ENCODE data around the gene CHD8.

DNA sequence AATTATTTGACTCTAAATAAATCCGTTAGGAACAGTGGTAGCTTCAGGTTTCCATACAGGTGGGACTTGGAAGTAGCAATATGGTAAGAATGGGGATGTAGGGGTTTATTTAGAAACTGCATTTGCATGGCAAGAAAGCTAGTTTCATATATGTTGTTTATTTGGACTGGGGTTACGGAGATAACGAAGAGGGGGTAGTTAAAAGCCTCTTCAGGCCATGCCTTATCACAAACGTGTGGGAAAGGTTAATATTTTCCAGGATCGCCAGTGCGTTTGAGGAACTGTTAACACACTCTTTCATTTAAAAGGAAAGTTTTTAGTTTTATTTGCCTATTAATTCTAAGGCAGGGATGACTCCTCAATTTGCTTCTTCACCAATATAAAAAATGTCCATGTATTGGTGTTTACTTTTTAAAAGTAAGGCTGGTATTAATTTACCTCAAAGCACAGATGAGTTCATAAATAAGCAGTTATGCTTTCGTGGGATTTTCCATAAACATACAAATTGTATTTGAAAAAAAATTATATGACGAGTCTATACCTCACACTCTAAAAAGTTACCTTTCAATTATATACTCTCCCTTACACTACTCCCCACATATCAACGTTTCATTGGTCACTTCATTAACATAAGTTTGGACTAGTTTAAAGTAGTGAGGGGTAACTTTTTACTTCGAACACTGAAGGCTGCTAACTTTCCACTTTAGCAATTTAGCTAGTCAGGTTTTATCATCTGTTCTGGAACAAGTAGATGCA lies 20.0 kb upstream of the CHD8 start:
- TF ChIP-seq EZH2 (IDR thresholded peaks at IDR 0.05; ENCODE audit: insufficient read depth, poor library complexity, severe bottlenecking): no peak
- TF ChIP-seq EZH2phosphoT487 (IDR thresholded peaks at IDR 0.05; ENCODE audit: insufficient read depth, low read depth): no peak

Data from GM23248 (cell line).